Measurements from ENCODE around the gene TMA16.

- TF ChIP-seq POLR2AphosphoS5 (IDR thresholded peaks at IDR 0.05): no peak
- TF ChIP-seq CTCF (IDR thresholded peaks at IDR 0.05): no peak
- no peak for TF ChIP-seq EP300 (IDR thresholded peaks at IDR 0.05)
Measured at GRCh38 chr4:163447481-163447880, 47.0 kb upstream of the TMA16 start.

Measured in stomach (tissue), 4 donors.